ENCODE data around the gene PCYT2. TPM values are rescaled to one million over a fixed set of nuclear protein-coding genes. Genes with fewer than 3 reads are reported as not detected.

PCYT2 gene
- total RNA-seq, 1 donor from 2014 or later, result 28.4 TPM

DNA sequence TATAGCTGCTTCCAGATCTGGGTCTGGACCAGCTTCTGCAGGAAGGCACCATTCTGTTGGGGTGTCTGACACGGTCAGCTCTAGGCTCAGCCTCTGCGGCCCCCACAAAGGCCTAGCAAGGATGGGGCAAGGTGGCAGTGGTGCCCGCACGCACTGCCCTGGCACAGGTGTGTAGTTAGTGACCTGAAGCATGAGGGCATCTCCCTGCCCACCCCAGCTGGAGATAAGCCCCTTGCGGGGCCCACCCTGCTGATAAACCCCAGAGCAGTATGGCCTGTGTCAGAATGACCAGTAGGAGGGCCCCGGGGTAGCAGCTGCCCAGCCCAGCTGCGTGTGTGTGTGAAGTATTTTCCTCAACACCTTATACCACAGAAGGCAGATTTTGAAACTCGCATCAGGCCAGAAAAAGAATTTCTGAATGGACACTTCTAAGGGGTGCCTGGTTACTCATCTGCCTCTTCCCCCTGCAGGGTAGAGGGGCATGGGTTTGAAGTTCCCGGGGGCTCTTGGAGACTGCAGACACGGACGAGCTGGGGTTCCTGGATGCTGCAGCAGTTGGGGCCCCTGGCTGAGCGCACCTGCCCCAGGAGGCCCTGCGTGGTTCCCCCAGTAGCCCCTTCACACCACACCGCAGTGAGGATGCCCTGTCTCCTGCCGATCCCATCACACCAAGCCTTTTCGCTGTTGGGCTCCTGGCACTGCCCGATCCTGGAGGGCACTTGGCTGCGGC is 44.6 kb downstream of the PCYT2 start:
- intact Hi-C loops (cut with micrococcal nuclease), result no loop called here
- no peak for ATAC-seq

DNA sequence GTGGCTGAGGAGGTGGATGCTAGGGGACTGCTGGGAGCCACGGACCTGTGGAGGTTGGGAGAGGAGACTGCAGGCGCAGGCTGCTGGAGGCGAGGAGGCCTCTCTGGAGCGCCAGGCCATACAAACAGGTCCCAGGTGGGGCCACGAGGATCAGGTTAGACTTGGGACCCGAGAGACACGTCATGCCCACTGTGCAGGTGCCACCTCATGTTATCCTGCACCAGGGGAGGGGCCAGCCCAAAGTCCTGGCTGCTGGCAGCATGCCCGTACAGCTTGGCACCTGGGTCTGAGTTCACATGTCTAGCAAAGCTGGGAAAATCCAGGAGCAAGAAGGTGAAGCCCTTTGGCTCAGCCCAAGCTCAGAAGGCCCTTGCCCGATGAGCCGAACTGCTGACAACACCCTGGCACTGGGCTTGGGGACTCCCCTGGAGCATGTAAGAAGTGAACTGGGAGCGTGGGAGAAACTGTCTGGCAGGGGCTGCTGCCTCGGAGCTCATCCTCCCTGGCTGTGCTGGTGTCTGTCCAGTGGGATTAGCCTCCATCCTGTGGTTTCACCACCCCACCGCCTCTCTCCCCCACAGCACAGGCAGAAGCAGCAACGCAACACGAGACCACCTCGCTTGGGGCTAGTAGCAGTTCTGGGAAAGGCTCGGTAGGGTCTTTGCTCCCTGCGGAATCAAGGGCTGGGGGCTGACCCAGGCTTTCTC is 45.3 kb downstream of the PCYT2 start:
- DNase-seq (peak; percentile 55), ATAC-seq (no peak)
- intact Hi-C loops (cut with micrococcal nuclease), result no loop called here

More for the DNA sequence above, 44.6 kb downstream of the PCYT2 start:
- DNase-seq, result no peak

DNA sequence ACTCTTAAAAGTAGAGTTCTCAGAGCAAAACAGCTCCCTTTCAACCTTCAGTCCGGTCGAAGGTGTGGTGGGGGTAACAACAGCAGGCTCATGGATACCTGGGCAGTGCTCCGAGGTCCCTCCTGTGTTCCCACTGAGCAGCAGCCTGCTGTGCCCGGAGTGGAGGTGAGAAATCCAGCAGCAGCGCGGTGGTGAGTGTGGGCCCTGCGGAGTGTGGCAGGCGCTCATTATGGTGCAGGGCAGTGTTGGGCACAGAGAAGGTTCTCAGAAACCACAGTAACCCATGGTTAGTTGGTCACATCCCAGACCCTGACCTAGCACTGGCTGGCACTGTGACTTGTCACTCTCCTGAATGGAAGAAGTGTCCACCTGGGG is 45.9 kb downstream of the PCYT2 start:
- no peak for ATAC-seq
- intact Hi-C loops (cut with micrococcal nuclease), result no loop called here
- no peak for DNase-seq

DNA sequence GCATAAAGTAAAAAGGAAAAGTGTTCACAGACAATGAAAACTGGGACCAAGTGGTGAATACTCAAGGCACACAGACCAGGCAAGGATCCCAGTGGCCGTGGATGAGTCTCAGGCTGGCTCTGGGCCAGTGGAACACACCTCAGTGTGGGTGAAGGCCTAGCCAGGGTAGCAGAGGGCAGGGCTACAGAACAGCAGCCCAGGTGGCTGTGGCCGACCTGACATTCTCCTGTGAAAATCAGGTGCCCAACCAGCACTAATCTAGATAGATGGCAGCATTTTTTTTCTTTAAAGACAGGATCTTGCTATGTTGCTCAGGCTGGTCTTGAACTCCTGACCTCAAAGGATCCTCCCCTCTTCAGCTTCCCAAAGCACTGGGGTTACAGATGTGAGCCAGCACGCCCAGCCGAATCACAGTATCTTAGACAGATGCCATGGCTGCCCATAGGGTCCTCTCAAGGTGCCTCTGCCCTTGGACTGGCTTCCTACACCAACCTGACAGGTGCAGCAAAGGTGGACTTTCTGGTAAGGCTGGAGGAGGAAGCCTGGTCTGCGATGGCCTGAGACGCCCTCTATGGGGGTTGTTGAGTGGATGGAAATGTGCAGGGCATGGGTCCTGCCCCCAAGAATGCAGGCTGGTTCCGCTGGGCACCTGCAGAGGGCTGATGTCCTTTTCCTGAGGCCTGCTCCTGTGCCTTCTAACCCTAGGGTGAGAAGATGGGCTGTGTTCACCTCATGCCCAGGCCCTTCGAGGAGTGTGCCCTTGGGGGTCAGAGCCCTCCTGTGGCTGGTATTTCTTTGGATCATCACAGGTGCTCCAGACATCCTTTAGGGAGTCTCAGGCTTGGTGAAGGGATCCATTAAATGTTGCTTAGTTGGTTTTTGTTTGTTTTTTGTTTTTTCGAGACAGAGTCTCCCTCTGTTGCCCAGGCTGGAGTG is 47.1 kb downstream of the PCYT2 start:
- DNase-seq (no peak), ATAC-seq (no peak)
- intact Hi-C loops (cut with micrococcal nuclease), result no loop called here

DNA sequence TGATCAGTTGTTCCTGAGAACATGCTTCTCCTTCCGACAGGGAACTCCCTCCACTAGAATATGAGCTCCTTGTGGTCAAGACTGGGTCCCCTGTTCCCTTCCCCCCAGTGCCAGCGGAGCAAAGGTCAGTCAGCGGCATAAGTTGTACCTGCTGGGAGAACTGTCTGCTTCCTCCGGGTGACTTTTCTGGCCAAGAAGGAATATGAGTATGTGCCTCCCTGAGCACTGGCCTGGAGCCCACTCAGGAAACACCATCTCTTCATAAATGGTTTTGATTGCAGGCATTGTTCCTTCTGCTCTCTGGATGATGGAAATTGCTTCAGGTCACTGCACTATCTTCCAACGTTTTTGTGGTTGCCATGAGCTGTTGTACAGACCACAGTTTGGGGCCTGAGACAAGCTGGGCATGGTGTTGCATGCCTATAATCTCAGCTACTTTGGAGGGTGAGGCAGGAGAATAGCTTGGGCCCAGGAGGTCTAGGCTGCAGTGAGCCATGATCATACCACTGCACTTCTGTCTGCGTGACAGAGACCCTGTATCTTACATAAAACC is 48.0 kb downstream of the PCYT2 start:
- ATAC-seq, result no peak
- intact Hi-C loops (cut with micrococcal nuclease), result no loop called here
- no peak for DNase-seq

DNA sequence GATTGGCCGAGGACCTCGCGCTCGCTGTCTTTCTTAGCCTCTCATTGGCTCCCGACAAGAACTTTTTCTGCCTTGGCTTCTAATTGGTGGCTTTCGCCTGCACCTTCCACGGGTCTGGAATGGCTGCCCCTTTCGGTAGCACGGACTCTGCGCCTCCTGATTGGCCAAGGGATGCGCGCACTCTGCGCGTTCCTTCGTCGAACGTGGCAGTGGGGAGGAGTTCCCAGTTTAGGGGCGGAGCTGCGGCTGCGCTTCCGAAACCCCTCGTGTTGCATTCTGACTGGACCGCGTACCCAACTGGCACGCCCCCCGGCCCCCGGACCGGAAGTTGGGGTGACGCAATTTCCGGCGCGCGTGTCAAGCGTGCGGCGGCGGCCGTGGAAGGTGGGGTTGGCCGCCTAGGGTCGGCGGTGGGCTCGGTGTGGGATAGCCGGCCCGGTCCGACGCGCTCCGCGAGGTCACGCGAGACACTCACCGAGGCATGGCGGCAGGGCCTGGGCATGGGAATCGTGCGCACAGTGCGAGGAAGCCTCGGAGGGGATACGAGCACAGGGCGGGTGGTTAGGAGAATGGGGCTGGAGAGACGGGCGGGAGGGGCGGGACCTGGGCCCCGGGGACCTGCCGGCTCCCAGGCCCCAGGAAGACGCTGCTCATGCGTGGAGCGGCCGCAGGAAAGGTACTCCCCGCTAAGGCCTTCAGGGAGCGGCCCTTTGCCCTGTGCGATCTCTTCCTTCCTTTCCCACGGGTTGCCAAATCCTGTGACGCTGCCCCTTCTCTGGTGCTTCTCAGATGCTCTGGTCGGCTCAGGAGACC is 50.2 kb downstream of the PCYT2 start:
- peak; percentile 99 for DNase-seq
- intact Hi-C loops (cut with micrococcal nuclease), result no loop called here
- ATAC-seq, result peak; percentile 94

DNA sequence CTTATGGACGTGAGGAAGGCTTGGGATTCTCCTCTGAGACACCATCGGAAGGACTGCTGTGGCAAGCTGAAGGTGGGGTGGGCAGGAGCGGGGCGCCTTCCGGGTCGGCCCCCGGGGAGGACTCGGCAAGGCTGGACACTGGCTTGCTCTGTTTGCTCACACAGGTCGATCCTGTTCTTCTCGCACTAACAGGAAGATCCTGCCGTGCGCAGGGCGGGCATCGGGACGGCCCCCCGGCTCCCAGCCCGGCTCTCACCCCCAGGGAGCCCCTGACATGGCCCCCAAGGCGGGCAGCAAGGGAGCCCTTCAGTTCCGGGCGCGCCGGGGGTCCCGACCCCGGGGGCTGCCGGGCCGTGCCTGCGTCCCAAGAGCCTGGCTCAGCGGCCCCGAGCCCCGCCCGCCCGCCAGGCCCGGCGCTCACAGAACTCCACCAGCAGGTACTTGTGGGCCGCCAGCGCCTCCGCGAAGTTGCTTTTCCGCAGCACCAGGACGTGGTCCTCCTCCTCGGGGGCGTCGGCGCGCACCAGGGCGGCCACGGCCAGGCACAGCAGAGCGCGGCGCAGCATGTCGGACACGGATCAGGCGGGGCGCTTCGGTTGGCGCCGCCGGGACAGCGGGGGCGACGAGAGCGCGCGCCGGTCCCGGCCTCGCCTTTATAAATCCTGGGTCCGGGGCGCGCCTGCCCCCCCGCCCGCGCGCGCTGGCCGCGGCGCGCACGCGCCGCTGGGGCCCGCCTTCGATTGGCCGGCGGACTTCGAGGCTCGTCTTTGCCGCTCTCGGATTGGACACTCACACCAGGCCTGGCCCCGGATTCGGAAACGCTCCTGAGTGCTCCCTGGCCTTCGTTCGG is 51.1 kb downstream of the PCYT2 start, which contains the start of gene P4HB:
Gene P4HB (minus strand): TSS at position 630 of the 850 bp plus-strand sequence. CDS start 64 bp downstream, at position 566.
- ATAC-seq (peak; percentile 1), DNase-seq (peak; percentile 99)
- intact Hi-C loops (cut with micrococcal nuclease), result no loop called here

DNA sequence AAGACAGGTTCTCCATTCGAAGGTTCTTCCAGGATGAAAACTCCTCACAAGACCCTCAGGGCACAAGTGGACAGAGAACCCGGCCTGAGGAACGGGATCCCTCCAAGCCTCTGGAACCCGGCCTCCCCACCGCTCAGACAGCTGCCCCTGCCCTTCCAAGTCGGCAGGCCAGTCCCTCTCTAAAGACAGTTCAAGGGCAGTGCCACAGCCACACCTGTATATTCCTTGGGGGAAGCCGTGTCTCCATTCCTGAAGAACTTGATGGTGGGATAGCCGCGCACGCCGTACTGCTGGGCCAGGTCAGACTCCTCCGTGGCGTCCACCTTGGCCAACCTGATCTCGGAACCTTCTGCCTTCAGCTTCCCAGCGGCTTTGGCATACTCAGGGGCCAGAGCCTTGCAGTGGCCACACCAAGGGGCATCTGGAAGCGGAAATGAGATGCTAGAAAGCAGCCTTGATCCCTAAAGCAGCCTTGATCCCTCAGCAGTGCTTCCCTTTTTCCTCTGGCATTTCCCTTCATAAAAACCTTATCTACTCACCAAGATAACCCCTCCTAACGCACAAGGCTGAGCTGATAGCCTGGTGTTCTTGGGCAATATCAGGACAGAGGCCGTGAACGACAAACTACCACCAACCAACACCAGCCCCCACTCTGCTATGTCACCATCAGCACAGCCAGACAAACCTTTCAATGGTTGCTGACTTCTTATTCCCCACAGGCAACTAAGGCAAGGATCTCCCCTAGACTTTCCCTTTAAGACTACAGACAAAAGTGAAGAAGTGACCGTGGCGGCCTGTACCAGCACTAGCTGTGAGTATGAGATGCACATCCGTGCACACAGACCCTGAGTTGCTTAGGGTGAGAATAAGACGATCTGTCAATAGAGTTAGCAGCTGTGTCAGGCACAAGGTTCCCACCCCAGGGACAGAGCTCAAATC is 52.0 kb downstream of the PCYT2 start:
- intact Hi-C loops (cut with micrococcal nuclease), result no loop called here
- DNase-seq (no peak), ATAC-seq (no peak)

DNA sequence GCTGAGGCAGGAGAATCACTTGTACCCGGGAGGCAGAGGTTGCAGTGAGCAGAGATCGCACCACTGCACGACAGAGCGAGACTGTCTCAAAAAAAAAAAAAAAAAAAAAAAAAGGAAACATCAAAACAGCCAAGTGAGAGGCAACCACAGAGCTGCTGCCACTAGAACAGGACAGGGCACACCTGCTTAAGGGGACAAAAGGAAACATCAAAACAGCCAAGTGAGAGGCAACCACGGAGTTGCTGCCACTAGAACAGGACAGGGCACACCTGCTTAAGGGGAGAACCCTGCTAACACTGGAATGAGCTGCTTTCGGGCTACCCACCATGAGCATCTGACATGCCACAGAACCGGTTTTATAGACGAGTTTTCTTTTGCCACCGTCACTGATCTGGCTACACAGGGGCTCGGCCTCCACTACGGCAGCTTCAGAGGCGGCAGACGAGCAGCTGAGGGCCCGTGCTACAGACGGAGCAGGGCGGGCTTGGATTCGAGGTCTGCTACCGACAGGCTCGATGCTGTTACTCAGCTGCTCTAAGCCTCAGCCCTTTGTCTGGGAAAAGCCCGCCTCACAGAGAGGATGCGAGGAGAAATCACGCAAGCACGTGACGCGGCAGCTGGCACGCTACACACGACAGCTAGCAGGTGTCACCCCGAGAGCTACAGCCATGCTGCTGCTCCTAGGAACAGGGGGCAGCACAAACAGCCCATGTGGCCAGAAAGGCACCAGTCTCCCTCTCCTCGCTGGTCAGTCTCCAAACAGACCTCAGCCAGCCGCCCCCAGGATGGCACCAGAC is 52.8 kb downstream of the PCYT2 start:
- ATAC-seq (no peak), DNase-seq (no peak)
- intact Hi-C loops (cut with micrococcal nuclease), result no loop called here

DNA sequence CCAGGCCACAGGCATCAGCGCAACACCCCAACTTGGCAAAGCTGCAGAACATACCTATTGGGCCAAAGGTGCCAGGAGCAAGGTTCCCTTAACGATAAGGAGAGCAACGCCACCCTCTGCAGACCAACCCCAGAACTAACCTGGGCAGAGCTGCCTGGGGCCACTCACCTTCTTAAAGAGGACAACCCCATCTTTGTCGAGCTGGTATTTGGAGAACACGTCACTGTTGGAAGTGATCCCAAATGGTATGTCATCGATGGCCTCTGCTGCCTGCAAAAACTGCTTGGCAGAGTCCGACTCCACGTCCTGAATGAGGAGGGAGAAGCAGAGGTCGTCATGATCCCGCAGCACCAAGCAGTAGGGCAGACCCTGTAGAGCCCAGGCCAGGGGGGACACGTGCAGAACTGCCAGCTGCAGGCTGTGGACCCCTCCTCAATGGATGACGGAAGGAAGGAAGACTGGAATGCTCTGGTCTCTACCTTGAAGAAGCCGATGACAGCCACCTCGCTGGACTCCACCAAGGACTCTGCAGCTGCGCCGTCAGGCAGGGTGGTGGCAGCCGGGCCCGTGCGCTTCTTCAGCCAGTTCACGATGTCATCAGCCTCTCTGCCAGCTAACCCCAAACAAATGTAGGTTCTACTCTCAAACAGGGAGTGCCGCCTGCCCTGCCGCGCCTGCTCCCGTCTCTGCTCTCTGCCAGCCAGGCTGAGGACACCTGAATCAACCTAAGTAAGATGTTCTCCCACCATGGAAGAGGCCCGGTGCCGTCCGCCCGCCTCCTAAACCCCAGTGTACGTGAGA is 56.0 kb downstream of the PCYT2 start:
- peak; percentile 43 for DNase-seq
- ATAC-seq, result peak; percentile 53
- intact Hi-C loops (cut with micrococcal nuclease), result no loop called here

DNA sequence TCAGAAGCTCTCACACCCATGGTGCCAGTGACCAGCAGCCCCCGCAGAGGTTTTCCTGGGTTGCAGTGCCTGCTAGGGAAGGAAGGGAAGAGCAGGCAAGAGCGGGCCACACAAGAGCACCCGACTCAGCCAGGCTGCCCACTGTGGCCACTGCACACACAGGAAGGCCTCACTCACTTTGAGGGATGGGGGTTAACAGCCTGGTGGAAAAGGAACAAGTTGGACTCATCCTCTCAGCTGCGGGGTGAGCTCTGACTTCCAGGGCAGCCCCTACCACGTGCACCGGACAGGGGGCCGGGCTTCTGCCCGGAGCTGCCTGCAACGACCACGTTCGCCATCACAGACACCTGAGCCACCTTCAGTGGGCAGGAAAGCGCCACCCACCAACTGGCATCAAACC is 59.0 kb downstream of the PCYT2 start:
- ATAC-seq, result no peak
- intact Hi-C loops (cut with micrococcal nuclease), result no loop called here
- no peak for DNase-seq

DNA sequence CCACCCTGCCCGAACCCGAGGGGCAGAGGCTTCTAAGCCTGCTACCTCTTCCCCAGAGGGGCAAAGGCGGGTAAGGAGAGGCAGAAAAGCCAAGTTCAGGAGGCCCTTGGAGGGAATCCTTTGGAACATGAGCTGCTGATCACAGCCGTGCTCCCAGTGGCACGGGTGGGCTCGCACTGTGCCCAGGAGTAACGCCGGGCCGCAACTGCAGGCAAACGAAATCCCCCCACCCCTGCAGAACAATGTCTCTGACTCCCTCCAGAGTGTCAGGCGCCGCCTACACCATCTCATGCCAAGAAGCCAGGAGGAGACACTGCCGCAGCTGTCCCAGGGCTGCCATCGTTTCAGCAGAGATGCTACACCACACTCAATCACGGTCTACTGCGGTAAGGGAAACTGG is 59.8 kb downstream of the PCYT2 start:
- intact Hi-C loops (cut with micrococcal nuclease), result no loop called here
- no peak for DNase-seq
- no peak for ATAC-seq

All from left ventricle myocardium superior (tissue), 1 donor.